Spleen (tissue), 7 donors: Measurements from ENCODE around the gene EML6.

Experiments
- CTCF ChIP-seq, 11 experiments: fragments of 200-600 bp in 7 of 11; fragments of 450-650 bp in 4 of 11; sonication (generic) in 4 of 11; IDR thresholded peaks in 8 of 11; conservative IDR thresholded peaks in 3 of 11; 1 replicate in 7 of 11; 2 replicates in 4 of 11; pipeline versions ENCODE4 v1.4.0 to v1.8.0; 2016 to 2021; ENCODE audit warnings: antibody characterized with exemption in 11 of 11, inconsistent platforms in 4 of 11, mild to moderate bottlenecking in 1 of 11
- POLR2A ChIP-seq, 3 donors: fragments of 450-650 bp; IDR thresholded peaks; one replicate each; pipeline ENCODE4 v1.5.1; 2017; ENCODE audit warnings: antibody characterized with exemption in 3 of 3, mild to moderate bottlenecking in 1 of 3
- donor health status: DM: no; HTN: no; CAD: no; lungs with moderate emphysema.
- donor health status: DM: no; HTN: no; CAD: no.
- donor health status: DM: no; HTN: no; CAD: no.

GRCh38 chr2:54845514-54845913 lies 122.1 kb downstream of the EML6 start:
- TF ChIP-seq CTCF (IDR thresholded peaks at IDR 0.05 in 8 of 11, conservative IDR thresholded peaks at IDR 0.05 in 3 of 11) (no peak), POLR2A (IDR thresholded peaks at IDR 0.05) (no peak)
